Suppressor macrophage treated with lipopolysaccharide for 1 hour (primary cell): ENCODE measurements around the gene OSBPL9.

Experiments used
- DNase-seq, 3 donors: peaks; one replicate each; pipeline ENCODE4 v3.0.0-alpha.2; 2020 to 2022

The OSBPL9 gene

DNA sequence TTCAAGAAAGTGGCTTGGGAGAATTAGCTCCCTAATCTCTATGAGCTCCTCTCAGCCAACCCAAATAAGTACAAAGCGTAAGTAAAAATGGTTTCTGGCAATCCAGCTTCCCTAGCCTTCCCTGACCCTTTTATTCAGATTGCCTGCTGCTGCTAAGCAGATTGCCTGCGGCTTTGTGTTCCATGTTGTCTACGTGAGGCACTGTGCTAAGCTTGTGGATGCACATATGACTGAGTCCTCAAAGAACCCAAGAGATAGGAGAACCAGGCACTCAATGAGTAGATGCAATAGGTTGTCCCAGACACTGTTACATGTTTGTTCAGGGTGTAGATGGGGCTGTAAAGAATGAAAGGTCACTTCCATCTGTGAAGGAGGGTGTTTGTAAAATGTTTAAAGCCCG, 6.3 kb upstream of the OSBPL9 start:
- no peak for DNase-seq

DNA sequence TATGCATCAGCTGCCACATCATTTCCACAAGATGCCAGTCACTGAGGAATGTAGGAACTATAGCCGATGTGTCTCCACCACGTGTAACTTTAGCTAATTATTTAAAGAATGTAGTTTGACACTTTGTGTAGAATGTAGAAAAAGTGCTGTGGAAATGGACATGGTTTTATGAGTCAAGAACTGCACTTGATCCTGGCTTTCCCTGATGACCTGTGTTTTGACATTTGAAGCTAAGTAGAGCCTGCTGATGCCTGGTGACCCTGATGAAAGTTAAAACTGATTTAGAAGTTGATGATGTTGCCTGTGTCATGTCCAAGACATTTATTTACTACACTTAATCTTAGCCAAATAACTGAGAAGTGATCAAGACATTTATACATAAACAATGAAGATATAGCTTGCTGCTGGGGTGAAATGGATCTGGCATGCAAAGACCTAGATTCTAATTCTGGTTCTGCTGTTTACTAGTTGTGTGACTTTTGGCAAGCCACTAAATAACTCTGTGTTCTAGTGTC, 4.4 kb upstream of the OSBPL9 start:
- no peak for DNase-seq

DNA sequence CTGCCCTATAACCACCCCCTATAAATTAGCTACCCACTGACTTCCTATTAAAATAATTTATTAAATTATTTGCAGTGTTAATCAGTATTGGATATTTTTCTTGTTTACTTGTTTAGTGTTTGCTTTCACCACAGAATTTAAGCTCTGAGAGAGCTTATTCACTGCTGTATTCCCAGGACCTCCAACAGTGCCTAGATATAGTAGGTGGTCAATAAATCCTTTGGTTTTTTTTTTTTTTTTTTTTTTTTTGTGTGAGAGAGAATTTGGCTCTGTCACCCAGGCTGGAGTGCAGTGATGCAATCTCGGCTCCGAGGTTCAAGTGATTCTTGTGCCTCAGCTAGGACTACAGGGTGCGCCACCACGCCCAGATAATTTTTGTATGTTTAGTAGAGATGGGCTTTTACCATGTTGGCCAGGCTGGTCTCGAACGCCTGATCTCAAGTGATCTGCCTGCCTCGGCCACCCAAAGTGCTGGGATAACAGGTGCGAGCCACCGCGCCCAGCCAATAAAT, 1.1 kb upstream of the OSBPL9 start:
- no peak for DNase-seq

DNA sequence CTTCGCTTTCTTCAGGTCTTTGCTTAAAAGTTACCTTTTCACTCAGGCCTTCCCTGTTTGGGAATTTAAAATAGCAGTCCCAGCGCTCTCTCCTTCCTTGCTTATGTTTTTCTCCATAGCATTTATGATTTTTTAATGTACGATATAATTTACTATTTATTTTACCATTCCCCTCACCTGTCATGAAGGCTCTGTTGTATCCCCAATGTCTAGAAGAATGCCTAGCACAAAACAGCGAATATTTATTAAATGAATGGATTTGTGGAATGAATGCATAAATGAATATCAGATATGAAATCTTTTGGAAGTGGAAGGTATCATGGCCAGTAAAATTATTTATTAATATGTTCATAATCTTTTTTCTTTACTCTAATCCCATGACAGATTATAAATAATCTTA, 402 bp upstream of the OSBPL9 start:
- DNase-seq: no peak

DNA sequence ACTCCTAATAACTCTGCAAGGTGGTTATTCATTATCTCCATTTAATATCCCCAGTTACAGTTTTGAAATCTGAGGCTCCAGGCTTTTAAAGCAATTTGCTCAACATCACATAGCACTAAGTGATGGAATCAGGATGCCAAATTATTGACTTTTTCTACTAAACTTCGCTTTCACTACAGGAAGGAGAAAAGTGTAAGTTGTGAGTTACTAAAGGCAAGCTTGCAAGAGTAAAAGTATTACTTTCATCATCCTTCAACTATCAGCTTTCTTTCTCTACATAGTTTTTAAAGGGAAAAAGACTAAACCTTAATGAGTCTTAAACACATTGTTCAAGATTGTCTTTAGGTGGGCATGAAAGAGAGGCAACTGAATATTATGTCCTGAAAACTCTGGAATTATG, 1.8 kb downstream of the OSBPL9 start:
- no peak for DNase-seq

DNA sequence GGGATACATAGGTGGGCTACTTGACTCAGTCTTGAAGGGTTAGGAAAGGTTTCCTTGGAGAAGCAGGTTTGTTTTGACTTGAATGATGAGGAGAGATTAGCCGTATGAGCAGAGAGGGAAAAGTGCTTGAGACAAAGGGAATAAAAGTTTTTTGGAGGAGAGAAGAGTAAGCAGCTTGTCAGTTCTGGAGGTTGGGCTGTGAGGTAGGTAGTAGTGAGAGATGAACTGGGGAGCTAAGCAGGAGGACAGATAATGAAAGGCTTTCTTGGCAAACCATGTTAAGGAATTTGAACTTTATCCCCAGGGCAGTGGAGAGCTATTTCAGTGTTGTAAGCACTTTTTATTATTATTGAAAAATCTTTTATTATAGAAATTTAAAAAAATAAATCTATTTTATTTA, 3.6 kb downstream of the OSBPL9 start:
- no peak for DNase-seq

DNA sequence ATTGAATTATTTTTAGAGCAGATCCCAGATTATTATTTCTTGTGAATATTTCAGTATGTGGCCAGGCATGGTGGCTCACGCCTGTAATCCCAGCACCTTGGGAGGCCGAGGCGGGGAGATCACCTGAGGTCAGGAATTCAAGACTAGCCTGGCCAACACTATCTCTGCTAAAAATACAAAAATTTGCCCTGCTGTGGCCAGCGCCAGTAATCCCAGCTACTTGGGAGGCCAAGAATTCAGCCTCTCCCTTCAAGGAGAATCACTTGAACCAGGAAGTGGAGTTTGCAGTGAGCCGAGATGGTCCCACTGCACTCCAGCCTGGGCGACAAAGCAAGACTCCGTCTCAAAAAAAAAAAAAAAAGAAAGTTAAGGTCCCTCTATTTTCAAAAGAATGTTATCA, 4.3 kb downstream of the OSBPL9 start:
- no peak for DNase-seq

DNA sequence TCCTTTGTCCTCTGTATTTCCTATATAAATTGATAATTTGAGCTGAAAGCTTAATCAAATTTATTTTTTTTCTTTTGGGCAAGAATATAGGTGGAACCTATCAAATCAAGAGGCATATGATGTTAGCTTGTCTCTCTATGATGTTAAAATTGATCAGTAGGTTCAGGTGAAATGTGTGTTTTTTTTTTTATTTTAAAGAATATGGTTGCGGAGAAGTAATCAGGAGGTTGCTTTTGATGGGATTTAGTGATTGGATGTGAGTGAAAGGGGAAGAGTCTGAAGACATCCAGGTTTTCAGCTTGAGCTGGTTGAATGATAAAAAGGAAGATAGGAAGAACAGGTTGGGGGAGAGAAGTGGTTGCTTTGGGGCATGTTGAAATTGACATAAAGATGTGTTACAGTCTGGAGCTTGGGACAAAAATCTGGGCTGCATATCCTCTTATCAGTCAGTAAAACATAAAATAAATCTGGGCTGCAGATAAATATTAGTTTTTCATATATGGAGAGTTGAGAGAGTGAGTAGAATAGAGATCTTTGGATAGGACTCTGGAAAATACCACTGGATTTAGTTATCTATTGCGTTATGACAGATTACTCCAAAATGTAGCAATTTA, 5.1 kb downstream of the OSBPL9 start:
- no peak for DNase-seq

DNA sequence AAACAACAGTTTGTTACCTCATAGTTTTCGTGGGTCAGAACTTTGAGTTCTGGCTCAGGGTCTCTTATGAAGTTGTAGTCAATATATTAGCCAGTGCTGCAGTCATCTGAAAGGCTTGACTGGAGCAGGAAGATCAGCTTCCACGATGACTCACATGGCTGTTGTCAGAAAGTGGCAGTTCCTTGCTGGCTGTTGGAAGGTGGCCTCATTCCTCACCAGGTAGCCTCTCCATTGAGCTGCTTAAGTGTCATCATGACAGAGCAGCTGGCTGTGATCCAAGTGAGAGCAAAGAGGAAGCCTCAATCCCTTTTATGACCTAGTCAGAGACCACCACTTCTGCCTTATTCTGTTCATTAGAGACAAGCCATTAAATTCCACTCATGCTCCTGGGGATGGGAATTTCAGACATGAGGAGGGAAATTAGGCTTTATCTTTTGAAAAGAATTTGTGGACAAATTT, 5.6 kb downstream of the OSBPL9 start:
- DNase-seq: peak; percentile 55 to 70 (median 61)

DNA sequence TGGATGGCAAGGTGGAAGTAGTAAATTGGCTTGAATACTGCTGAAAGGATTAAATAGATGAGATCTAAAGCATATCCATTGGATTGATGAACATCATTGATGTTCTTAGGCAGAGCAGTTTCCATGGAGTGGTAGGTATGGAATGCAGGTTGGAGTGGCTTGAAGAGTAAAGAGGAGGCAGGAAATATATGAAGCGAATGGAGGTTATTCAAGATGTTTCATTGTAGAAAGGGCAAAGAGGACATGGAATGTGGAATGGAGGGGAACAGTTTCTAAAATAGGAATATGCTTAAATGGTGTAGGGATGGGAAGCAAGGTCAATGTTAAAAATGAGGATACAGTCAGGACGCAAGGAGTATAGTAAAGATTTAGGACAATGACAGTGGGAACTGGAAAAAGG, 6.1 kb downstream of the OSBPL9 start:
- DNase-seq: no peak

DNA sequence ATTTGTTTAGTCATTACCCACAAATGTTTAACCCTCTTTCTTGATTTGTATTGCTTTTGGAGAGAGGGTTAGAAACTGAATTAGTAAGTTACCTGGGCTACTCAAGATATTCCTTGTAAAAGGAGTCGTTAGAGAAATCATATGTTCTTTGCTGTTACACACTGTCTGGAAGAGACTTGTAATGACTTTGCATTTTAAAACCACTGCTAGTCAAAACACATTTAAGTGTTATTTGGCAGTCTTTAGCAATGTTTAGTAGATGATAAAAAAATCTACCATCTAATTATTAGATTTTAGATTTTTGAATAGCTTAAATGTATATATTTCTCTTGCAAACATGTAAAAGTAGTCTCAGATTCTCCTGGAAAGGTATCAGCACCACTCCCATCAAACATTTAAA, 6.6 kb downstream of the OSBPL9 start:
- DNase-seq: no peak

DNA sequence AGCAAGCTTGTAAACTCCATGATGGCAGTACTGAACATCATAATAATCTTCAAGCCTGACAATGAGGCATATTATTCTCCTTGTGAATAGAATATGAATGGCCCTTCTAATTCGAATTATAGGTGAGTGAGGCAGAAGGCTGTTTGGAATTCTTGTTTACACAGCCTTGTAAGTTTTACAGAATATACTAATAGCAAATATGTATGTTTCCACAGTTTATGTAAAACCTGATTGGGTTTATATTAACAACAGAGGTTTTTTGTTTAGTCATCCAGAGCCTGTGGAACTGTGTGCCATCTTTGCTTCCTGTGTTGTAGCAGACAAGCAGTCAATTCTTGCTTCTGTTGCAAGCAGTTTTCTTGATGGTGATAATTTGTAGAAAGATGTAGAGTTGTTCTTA, 8.0 kb downstream of the OSBPL9 start:
- no peak for DNase-seq

DNA sequence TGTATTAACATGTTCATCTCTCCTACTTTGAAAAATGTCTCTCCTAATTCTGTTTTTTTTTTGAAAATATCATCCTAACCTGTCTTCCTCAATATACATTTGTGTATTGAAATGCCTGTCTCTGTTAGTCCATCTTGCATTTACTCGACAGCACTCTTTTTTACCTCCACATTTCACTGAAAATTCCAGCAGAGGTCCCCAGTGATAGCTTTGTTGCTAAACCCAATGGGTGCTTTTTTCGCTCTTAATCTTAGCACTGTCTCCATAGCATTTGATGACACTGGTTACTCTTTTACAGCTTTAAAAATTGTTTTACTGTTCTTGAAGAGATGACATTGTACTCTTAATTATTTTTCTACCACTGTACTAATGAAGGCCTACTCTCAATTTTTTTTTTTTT, 10.8 kb downstream of the OSBPL9 start:
- peak; percentile 44 to 58 (median 52) for DNase-seq

DNA sequence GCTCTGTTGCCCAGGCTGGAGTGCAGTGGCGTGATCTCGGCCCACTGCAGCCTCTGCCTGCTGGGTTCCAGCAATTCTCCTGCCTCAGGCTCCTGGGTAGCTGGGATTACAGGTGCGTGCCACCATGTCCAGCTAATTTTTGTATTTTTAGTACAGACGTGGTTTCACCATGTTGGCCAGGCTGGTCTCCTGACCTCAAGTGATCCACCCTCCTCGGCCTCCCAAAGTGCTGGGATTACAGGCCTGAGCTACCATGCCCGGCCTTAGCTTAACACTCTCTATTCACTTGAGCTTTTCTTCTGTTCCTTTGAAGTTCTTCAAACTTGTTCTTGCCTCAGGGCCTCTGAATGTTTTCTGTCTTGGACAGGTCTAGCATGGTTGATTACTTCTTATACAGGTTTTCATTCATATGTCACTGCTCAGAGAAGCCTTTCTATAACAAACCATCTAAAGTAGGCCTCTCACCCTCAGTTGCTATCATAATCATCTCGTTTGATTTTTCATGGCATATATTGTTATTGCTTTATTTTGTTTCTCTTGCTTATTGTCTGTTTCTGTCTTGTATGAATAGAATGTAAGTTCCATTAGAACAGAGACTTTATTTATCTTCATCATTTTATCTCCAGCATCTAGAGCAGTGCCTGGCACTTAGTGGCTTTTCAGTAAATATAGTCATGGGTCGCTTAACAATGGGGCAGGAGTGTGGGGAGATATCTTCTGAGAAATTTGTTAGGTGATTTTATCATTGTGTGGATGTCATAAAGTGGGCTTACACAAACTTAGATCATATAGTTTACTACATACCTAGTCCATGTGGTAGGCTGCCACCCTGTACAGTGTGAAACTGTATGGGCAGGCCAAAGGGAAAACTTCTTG, 12.1 kb downstream of the OSBPL9 start:
- DNase-seq: no peak

DNA sequence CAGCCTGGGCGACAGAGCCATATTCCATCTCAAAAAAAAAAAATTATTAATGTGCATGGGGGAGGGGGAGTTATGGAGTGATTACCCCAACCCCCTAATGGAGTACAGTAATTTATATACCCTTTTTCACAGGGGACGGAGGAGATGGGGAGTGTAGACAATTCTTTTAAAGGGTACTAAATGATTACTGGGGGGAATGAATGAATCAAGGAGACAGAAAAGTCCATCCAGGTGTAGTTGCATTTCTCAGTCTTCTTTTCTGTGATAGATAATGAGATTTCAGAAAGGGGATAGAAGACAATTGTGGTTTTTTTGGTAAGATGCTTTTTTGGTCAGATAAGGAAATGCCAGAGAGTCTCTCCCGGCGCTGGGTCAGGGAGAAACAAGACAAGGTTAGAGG, 13.0 kb downstream of the OSBPL9 start:
- no peak for DNase-seq

DNA sequence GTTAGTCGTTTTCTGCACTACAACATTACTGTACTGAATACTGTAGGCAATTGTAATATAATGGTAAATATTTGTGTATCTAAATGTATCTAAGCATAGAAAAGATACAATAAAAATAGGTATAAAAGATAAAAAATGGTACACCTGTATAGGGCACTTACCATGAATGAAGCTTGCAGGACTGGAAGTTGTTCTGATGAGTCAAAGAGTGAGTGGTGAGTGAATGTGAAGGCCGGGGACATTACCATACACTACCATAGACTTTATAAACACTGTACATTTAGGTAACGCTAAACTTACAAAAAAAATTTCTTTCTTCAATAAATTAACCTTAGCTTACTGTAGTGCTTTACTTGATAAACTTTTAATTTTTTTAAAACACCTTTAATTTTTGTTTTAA, 13.5 kb downstream of the OSBPL9 start:
- DNase-seq: no peak

DNA sequence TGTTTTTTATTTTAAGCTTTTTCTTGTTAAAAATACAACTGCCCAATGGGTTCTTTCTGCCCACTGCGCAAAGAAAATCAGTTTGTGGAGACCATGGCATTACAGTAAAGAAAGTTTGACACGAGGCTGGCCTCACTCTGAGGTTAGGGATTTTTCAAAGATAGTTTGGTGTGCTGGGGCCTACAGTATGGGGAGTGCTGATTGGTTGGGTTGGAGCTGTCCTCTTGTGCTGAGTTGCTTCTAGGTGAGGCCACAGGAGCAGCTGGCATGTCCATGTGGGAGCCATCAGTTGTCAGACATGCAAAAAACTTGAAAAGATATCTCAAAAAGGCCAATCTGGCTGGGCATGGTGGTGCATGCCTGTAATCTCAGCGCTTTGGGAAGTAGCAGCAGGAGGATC, 14.0 kb downstream of the OSBPL9 start:
- DNase-seq: no peak

DNA sequence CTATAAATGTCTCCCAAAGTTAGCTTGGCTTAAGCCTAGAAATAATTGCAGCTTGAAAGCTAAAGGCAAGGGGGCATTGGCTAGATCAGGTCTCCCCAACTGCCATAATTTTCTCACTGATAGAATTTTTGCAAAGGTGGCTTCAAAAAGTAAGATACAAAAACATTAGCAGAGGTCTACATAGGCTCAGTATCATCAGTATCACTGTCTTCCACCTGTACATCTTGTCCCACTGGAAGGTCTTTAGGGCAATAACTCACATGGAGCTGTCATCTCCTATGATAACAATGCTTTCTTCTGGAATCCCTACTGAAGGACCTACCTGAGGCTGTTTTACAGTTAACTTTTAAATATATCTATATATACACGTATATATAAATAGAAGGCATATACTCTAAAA, 14.9 kb downstream of the OSBPL9 start:
- no peak for DNase-seq

DNA sequence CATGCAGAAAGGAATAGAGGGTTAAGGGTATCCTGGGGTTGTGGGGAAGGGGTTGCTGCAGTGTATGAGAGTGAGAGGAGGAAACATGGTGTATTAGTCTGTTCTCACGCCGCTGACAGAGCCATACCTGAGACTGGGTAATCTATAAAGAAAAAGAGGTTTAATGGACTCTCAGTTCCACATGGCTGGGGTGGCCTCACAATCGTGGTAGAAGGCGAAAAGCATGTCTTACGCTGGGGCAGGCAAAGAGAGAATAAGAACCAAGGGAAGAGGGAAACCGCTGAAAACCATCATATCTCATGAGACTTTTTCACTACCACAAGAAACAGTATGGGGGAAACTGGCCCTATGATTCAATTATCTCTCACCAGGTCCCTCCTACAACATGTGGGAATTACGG, 17.7 kb downstream of the OSBPL9 start:
- no peak for DNase-seq

DNA sequence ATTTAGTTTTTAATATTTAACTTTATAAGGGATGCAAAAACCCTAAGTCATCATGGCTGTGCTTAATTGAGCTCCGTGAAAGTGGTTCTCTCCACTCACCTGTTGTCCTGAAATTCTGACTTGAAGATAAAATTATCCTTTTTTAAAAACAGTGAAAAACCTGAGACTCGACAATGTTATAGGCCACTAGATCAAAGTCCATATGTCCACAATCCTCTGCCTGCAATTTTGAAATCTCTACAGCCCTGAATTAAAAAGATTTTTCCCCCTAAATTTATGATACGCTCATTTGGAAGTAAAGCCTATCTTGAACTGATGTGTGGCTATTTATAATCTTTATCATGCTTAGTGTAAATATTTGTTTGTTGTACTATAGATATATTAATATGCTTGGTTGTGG, 18.7 kb downstream of the OSBPL9 start:
- no peak for DNase-seq

DNA sequence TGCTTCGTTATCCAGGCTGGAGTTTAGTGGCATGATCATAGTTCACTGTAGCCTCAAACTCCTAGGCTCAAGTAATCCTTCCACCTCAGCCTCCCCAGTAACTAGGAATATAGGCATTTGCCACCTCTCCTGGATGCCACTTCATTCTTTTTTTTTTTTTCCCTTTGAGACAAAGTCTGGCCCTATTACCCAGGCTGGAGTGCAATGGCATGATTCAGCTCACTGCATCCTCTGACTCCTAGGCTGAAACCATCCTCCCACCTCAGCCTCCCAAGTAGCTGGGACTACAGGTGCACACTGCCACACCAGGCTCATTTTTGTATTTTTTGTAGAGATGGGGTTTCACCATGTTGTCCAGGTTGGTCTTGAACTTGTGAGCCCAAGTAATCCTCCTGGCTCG, 19.3 kb downstream of the OSBPL9 start:
- DNase-seq: no peak

DNA sequence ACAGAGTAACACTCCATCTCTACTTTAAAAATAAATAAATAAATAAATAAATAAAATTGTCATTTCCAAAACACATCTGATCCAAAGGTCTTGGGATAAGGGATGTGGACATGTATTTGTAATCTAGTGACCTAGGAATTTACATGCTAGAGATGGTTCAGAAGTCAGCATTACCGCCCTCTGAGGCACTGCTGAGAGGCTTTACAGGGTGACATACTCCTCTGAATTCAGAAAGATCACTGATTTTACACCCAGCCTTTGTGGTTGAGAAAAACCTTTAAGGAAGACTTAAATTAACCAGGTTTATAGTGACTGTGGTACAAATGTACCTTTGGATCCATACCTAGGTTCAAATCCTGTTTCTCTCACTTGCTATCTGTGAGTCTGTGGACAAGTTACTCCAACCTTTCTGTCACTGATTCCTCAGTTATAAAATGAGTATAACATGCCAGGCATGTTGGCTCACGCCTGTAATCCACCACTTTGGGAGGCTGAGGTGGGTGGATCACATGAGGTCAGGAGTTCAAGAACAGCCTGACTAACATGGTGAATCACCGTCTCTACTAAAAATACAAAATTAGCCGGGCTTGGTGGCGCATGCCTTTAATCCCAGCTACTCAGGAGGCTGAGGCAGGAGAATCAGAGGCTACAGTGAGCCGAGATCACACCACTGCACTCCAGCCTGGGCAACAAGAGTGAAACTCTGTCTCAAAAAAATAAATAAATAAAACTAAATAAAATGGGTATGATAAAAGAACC, 20.1 kb downstream of the OSBPL9 start:
- DNase-seq: peak; percentile 38 to 63 (median 52)

DNA sequence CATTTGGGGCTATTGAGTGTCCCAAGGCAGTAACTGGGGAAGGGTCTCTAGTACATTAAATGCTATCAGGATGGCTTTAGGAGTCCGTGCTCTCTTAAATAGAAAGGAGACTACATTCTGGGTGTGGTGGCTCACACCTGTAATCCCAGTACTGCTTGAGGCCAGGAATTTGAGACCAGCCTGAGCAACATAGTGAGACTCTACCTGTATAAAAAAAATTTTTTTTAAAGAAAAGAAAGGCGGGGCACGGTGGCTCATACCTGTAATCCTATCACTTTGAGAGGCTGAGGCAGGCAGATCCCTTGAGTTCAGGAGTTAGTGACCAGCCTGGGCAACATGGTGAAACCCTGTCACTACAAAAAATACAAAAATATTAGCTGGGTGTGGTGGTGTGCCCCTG, 21.5 kb downstream of the OSBPL9 start:
- DNase-seq: no peak
